Measurements from ENCODE around the gene LRTM2.

- TF ChIP-seq, protein P1, sequence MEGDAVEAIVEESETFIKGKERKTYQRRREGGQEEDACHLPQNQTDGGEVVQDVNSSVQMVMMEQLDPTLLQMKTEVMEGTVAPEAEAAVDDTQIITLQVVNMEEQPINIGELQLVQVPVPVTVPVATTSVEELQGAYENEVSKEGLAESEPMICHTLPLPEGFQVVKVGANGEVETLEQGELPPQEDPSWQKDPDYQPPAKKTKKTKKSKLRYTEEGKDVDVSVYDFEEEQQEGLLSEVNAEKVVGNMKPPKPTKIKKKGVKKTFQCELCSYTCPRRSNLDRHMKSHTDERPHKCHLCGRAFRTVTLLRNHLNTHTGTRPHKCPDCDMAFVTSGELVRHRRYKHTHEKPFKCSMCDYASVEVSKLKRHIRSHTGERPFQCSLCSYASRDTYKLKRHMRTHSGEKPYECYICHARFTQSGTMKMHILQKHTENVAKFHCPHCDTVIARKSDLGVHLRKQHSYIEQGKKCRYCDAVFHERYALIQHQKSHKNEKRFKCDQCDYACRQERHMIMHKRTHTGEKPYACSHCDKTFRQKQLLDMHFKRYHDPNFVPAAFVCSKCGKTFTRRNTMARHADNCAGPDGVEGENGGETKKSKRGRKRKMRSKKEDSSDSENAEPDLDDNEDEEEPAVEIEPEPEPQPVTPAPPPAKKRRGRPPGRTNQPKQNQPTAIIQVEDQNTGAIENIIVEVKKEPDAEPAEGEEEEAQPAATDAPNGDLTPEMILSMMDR (conservative IDR thresholded peaks at IDR 0.05): no peak
- TF ChIP-seq EZH2 (IDR thresholded peaks at IDR 0.05; ENCODE audit: low read depth): no peak
These were observed 15.6 kb upstream of the LRTM2 start for GRCh38 chr12:1804545-1805332.

Measured in PC-9 (cell line).